ENCODE data around the gene CCDC70. TPM values are rescaled to one million over a fixed set of nuclear protein-coding genes. Genes with fewer than 3 reads are reported as not detected.

Gene CCDC70
- total and polyA plus RNA-seq, 4 donors: 0.36 TPM; not detected in 3

DNA sequence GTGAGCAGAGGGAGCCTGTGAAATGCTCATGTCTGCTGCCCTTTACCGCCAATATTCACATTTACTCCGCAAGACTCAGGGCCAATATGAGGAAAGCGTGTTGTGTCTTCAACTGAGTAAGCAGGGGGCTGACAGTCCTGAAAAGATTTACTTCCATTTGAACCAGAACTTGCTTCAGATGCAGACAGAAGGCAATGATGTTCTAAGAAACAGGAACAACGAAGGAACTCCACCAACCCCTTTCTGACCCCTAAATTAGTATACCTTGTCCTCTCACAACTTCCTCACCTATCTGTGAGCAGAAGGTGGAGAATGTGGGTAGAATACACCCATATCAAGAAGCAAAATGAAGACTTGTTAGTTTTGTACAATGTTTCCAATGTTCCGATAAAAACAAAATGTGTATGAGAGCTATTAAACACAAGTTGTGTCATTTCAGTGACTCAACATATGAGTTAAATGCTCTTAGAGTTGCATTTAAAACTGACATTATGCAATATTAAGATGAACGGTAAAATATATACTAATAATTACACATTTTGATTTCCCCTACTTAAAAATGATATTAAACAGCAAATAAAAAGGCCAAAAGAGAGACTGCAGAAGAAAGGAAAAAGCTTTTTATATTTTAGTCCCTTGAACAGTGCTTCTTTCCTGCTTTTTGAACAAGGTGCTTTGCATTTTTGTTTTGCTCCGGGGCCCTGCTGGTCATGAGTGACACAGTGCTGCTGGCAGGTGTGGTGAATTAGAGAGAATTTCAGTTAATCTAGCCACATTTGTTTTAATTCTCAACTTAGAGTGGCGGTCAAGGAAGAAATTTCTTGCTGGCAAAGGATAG lies 32.8 kb upstream of the CCDC70 start:
- Histone ChIP-seq H3K27ac (ENCODE audit: low read depth in 1 of 2, low read length in 2 of 2) (no peak overlapping the region), H3K27me3 (ENCODE audit: control insufficient read depth in 4 of 4, insufficient read depth in 4 of 4, low read length in 3 of 4) (no peaks in the 10 kb centered on the region), H3K36me3 (ENCODE audit: control insufficient read depth in 4 of 4, insufficient read depth in 3 of 4, low read depth in 1 of 4, low read length in 3 of 4) (no peaks in the 10 kb centered on the region), H3K9ac (ENCODE audit: low read depth in 1 of 2, low read length in 2 of 2) (no peak overlapping the region), H3K4me1 (ENCODE audit: control insufficient read depth in 4 of 4, insufficient read depth in 4 of 4, low read length in 3 of 4) (no peaks in the 10 kb centered on the region), H3K4me3 (ENCODE audit: low read depth in 1 of 3, low read length in 3 of 3) (no peak overlapping the region), H3K9me3 (ENCODE audit: control insufficient read depth in 4 of 4, low read length in 3 of 4) (no peaks in the 10 kb centered on the region)
- WGBS: 94% methylated on average over 8 of the region's 8 CpGs
- TF ChIP-seq RXRA (IDR thresholded peaks at IDR 0.05) (no peak), HNF4A (conservative IDR thresholded peaks at IDR 0.05) (no peak), NR2F2 (IDR thresholded peaks at IDR 0.05) (no peak), EGR1 (IDR thresholded peaks at IDR 0.05; ENCODE audit: low read depth in 2 of 2) (no peak), FOXA2 (IDR thresholded peaks at IDR 0.05) (no peak), GABPA (IDR thresholded peaks at IDR 0.05 in 1 of 2, conservative IDR thresholded peaks at IDR 0.05 in 1 of 2) (no peak), YY1 (IDR thresholded peaks at IDR 0.05) (no peak), HNF4G (IDR thresholded peaks at IDR 0.05) (no peak), SP1 (IDR thresholded peaks at IDR 0.05) (no peak), TAF1 (conservative IDR thresholded peaks at IDR 0.05) (no peak), JUND (IDR thresholded peaks at IDR 0.05) (no peak)
- TF ChIP-seq, protein P1, sequence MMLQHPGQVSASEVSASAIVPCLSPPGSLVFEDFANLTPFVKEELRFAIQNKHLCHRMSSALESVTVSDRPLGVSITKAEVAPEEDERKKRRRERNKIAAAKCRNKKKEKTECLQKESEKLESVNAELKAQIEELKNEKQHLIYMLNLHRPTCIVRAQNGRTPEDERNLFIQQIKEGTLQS (IDR thresholded peaks at IDR 0.05): no peak
- TF ChIP-seq, protein P2, sequence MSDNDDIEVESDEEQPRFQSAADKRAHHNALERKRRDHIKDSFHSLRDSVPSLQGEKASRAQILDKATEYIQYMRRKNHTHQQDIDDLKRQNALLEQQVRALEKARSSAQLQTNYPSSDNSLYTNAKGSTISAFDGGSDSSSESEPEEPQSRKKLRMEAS (IDR thresholded peaks at IDR 0.05): no peak
- TF ChIP-seq, protein P3, sequence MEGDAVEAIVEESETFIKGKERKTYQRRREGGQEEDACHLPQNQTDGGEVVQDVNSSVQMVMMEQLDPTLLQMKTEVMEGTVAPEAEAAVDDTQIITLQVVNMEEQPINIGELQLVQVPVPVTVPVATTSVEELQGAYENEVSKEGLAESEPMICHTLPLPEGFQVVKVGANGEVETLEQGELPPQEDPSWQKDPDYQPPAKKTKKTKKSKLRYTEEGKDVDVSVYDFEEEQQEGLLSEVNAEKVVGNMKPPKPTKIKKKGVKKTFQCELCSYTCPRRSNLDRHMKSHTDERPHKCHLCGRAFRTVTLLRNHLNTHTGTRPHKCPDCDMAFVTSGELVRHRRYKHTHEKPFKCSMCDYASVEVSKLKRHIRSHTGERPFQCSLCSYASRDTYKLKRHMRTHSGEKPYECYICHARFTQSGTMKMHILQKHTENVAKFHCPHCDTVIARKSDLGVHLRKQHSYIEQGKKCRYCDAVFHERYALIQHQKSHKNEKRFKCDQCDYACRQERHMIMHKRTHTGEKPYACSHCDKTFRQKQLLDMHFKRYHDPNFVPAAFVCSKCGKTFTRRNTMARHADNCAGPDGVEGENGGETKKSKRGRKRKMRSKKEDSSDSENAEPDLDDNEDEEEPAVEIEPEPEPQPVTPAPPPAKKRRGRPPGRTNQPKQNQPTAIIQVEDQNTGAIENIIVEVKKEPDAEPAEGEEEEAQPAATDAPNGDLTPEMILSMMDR (IDR thresholded peaks at IDR 0.05; ENCODE audit: low read depth, low read length, missing input control): no peak
- TF ChIP-seq, protein P4, sequence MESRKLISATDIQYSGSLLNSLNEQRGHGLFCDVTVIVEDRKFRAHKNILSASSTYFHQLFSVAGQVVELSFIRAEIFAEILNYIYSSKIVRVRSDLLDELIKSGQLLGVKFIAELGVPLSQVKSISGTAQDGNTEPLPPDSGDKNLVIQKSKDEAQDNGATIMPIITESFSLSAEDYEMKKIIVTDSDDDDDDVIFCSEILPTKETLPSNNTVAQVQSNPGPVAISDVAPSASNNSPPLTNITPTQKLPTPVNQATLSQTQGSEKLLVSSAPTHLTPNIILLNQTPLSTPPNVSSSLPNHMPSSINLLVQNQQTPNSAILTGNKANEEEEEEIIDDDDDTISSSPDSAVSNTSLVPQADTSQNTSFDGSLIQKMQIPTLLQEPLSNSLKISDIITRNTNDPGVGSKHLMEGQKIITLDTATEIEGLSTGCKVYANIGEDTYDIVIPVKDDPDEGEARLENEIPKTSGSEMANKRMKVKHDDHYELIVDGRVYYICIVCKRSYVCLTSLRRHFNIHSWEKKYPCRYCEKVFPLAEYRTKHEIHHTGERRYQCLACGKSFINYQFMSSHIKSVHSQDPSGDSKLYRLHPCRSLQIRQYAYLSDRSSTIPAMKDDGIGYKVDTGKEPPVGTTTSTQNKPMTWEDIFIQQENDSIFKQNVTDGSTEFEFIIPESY (IDR thresholded peaks at IDR 0.05): no peak
- TF ChIP-seq, protein P5, sequence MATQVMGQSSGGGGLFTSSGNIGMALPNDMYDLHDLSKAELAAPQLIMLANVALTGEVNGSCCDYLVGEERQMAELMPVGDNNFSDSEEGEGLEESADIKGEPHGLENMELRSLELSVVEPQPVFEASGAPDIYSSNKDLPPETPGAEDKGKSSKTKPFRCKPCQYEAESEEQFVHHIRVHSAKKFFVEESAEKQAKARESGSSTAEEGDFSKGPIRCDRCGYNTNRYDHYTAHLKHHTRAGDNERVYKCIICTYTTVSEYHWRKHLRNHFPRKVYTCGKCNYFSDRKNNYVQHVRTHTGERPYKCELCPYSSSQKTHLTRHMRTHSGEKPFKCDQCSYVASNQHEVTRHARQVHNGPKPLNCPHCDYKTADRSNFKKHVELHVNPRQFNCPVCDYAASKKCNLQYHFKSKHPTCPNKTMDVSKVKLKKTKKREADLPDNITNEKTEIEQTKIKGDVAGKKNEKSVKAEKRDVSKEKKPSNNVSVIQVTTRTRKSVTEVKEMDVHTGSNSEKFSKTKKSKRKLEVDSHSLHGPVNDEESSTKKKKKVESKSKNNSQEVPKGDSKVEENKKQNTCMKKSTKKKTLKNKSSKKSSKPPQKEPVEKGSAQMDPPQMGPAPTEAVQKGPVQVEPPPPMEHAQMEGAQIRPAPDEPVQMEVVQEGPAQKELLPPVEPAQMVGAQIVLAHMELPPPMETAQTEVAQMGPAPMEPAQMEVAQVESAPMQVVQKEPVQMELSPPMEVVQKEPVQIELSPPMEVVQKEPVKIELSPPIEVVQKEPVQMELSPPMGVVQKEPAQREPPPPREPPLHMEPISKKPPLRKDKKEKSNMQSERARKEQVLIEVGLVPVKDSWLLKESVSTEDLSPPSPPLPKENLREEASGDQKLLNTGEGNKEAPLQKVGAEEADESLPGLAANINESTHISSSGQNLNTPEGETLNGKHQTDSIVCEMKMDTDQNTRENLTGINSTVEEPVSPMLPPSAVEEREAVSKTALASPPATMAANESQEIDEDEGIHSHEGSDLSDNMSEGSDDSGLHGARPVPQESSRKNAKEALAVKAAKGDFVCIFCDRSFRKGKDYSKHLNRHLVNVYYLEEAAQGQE (IDR thresholded peaks at IDR 0.05): no peak
- DNase-seq (ENCODE audit: low spot score): no peak

All from liver (tissue), 9 donors.